HL-60 (cell line): ENCODE measurements around the gene NEU4.

Experiments used
- CTCF ChIP-seq: IDR thresholded peaks from one replicate; pipeline ENCODE4 v1.5.1; 2011; ENCODE audit warnings: low read length, control low read depth, inconsistent platforms; ENCODE audit not compliant: insufficient read depth
- POLR2AphosphoS5 ChIP-seq: IDR thresholded peaks from 2 replicates; pipeline ENCODE4 v1.6.1; 2012; ENCODE audit warnings: low read depth

GRCh38 chr2:241770936-241771285 is 38.1 kb upstream of the NEU4 start:
- no peak for TF ChIP-seq CTCF
- no peak for TF ChIP-seq POLR2AphosphoS5
